Measurements from ENCODE around the gene CUL3. TPM values are rescaled to one million over a fixed set of nuclear protein-coding genes. Genes with fewer than 3 reads are reported as not detected.
A peak's percentile ranks its signal among the peaks of the same experiment; 100 is the strongest.
"Not testable (repeated sequence)": the region's sequence is repeated elsewhere in the genome, so short reads cannot be mapped to it uniquely, and the experiment has no call there.

CUL3 gene
- 96.7 TPM for polyA plus RNA-seq (2013, experiment 1 of 2)
- 112 TPM for polyA plus RNA-seq (2013, experiment 2 of 2)

DNA sequence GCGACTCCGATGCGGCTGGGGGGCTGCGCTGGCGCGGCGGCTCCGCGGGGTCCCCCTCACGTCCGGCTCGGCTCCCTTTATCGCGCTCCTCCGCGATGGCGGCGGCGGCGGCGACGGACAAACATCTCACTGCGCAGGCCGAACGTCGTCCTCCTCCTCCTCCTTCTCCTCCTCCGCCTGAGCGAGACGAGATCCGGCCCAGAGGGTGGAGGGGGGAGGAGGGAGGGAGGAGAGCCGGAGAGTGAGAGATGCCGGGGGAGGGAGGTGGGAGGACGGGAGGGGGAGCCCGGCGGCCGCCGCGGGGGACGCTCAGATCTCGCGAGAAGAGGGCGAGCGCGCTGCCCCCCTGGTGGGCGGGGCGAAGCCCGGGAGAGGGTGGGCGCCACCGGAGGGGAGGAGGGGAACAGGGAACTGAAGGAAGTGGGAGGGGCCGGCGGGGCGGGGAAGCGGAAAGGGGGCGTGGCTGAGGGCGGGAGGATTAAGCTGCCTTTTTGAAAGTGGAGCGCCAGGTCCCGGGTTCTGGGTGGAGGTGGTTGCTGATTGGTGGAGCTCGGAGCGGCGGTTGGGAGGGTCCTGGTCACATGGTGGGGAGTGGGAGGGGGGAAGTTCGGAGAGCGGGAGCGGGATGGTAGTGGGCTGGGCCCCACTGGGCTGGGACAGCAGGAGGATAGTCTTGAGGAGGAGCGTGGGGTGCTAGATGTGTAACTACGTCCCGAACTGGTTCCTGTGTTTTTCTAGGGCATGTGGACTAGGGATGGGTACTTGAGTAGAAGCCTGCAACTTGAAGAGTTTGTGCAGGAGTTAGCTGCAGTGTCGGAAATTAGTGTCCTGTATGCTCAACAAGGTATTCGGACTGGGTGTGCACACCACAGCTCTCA is at the start of gene CUL3:
TSS of gene CUL3 (minus strand) at position 153 of the 878 bp plus-strand sequence. CDS start 354 bp downstream, outside the sequence.
- H3K4me1 ChIP-seq (ENCODE audit: control insufficient read depth, insufficient read depth, low read length, poor library complexity, severe bottlenecking) = peaks cover 5% of the 10 kb centered on the region
- H3K4me3 ChIP-seq (ENCODE audit: extremely low read depth, insufficient read depth, low read length, poor library complexity, severe bottlenecking) = peak within 1 kb of the TSS; percentile 94
- 1% methylated on average over 25 to 50 of the region's 68 CpGs for WGBS, 2 experiments (ENCODE audit: insufficient coverage in 2 of 2)
- H3K9me3 ChIP-seq (ENCODE audit: control insufficient read depth, low read length) = no peaks in the 10 kb centered on the region
- H3K36me3 ChIP-seq (ENCODE audit: control insufficient read depth, insufficient read depth, low read length) = peaks cover 22% of the 10 kb centered on the region
- H3K27ac ChIP-seq (ENCODE audit: low read depth, low read length, severe bottlenecking) = peak within 1 kb of the TSS; percentile 88

DNA sequence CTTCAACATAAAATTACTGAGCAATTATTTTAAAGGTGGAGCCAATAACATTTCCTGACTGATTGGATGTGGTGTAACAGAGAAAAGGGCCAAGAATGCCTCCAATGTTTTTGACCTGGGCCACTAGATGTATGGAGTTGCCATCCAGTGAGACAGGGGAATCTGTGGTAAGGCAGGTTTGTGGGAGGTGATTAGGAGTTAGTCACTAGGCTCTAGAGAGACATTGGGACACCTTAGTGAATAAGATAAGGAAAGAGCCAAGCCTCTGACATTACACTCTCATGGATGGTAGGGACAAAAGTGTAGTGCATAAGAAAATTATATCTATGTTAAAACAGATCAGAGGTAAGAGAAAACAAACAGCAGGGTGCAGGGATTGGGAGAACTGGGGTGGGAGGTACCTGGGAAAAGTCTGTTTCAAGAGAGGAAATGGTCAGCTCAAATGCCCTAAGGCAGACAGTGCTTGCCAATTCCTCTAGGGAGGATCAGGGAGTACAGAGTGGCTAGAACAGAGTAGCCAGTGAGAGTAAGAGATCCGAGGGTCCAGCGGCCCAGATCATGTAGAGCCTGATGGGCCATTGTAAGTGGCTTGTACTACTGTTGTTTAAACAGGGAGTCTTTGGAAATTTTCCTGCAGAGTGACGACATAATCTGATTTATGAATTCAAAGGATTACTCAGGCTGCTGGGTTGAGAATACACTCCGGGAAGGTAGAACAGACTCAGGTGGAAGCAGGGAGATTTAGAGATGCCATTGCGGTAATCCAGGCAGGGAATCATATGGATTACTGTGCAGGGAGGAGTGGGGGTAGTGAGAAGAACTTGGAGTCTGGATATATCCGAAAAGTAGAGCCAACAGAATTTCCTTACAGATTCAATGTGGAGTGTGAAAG is 45.7 kb upstream of the CUL3 start:
- Histone ChIP-seq H3K4me3 (ENCODE audit: extremely low read depth, insufficient read depth, low read length, poor library complexity, severe bottlenecking) (no peak overlapping the region), H3K9me3 (ENCODE audit: control insufficient read depth, low read length) (no peaks in the 10 kb centered on the region), H3K27ac (ENCODE audit: low read depth, low read length, severe bottlenecking) (no peak overlapping the region), H3K36me3 (ENCODE audit: control insufficient read depth, insufficient read depth, low read length) (no peaks in the 10 kb centered on the region), H3K4me1 (ENCODE audit: control insufficient read depth, insufficient read depth, low read length, poor library complexity, severe bottlenecking) (no peaks in the 10 kb centered on the region)
- WGBS, 2 experiments (ENCODE audit: insufficient coverage in 2 of 2) = 89 to 93% methylated on average over 6 of the region's 6 CpGs

GRCh38 chr2:224628416-224628815 is 43.3 kb upstream of the CUL3 start:
- 100% methylated on average over 2 to 3 of the region's 3 CpGs for WGBS, 2 experiments (ENCODE audit: insufficient coverage in 2 of 2)
- Histone ChIP-seq H3K36me3 (ENCODE audit: control insufficient read depth, insufficient read depth, low read length) (no peaks in the 10 kb centered on the region), H3K4me3 (ENCODE audit: extremely low read depth, insufficient read depth, low read length, poor library complexity, severe bottlenecking) (no peak overlapping the region), H3K4me1 (ENCODE audit: control insufficient read depth, insufficient read depth, low read length, poor library complexity, severe bottlenecking) (no peaks in the 10 kb centered on the region), H3K9me3 (ENCODE audit: control insufficient read depth, low read length) (no peaks in the 10 kb centered on the region), H3K27ac (ENCODE audit: low read depth, low read length, severe bottlenecking) (no peak overlapping the region)

GRCh38 chr2:224626735-224627134 is 41.6 kb upstream of the CUL3 start:
- WGBS, 2 experiments (ENCODE audit: insufficient coverage in 2 of 2) = no CpG with 5 or more reads among the region's 4 CpGs
- H3K4me1 ChIP-seq (ENCODE audit: control insufficient read depth, insufficient read depth, low read length, poor library complexity, severe bottlenecking) = no peaks in the 10 kb centered on the region
- H3K36me3 ChIP-seq (ENCODE audit: control insufficient read depth, insufficient read depth, low read length) = no peaks in the 10 kb centered on the region
- H3K27ac ChIP-seq (ENCODE audit: low read depth, low read length, severe bottlenecking) = no peak overlapping the region
- no peaks in the 10 kb centered on the region for H3K9me3 ChIP-seq (ENCODE audit: control insufficient read depth, low read length)
- no peak overlapping the region for H3K4me3 ChIP-seq (ENCODE audit: extremely low read depth, insufficient read depth, low read length, poor library complexity, severe bottlenecking)

GRCh38 chr2:224613543-224614286 is 28.6 kb upstream of the CUL3 start:
- Histone ChIP-seq H3K4me3 (ENCODE audit: extremely low read depth, insufficient read depth, low read length, poor library complexity, severe bottlenecking) (no peak overlapping the region), H3K27ac (ENCODE audit: low read depth, low read length, severe bottlenecking) (no peak overlapping the region), H3K36me3 (ENCODE audit: control insufficient read depth, insufficient read depth, low read length) (no peaks in the 10 kb centered on the region), H3K9me3 (ENCODE audit: control insufficient read depth, low read length) (no peaks in the 10 kb centered on the region), H3K4me1 (ENCODE audit: control insufficient read depth, insufficient read depth, low read length, poor library complexity, severe bottlenecking) (no peaks in the 10 kb centered on the region)
- WGBS, 2 experiments (ENCODE audit: insufficient coverage in 2 of 2) = 83 to 94% methylated on average over 3 to 4 of the region's 4 CpGs

DNA sequence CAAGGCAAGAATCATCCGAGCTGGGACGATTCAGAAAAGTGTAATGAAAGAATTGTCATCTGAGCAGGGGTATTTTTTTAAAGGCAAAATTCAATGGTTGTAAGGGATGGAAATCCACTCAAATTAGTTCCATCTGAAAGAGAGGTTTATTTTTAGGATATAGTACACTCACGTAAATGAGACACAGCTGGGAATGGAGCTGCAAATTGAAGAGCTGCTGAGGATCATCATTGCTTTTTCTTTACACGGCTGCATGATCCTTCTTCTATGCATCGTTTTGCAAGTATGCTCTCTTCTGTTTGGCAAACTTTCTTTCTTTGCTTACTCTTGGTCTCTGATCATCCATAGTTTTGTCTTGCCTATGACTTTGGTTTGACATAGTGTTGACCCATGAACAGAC is 27.4 kb upstream of the CUL3 start:
- Histone ChIP-seq H3K36me3 (ENCODE audit: control insufficient read depth, insufficient read depth, low read length) (no peaks in the 10 kb centered on the region), H3K27ac (ENCODE audit: low read depth, low read length, severe bottlenecking) (no peak overlapping the region), H3K9me3 (ENCODE audit: control insufficient read depth, low read length) (no peaks in the 10 kb centered on the region), H3K4me3 (ENCODE audit: extremely low read depth, insufficient read depth, low read length, poor library complexity, severe bottlenecking) (no peak overlapping the region), H3K4me1 (ENCODE audit: control insufficient read depth, insufficient read depth, low read length, poor library complexity, severe bottlenecking) (no peaks in the 10 kb centered on the region)
- WGBS, 2 experiments (ENCODE audit: insufficient coverage in 2 of 2) = 88 to 94% methylated on average over 5 of the region's 5 CpGs

DNA sequence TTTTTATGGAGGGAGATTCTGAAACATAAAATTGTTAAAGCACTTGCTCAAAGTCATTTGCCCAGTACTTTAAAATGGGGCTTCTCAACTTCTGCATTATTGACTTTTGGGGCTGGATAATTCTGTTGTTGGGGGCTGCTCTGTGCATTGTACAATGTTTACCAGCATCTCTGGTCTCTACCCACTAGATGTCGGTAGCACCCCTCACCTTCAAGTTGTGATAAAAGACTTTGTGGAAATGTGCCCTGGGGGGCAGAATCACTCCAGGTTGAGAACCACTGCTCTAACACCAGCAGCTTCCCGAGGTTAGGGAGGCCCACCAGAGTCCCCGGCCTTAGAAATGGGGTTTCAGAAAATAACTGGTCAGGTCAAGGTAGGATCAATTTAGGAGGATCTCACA is 26.8 kb upstream of the CUL3 start:
- Histone ChIP-seq H3K36me3 (ENCODE audit: control insufficient read depth, insufficient read depth, low read length) (no peaks in the 10 kb centered on the region), H3K27ac (ENCODE audit: low read depth, low read length, severe bottlenecking) (no peak overlapping the region), H3K4me3 (ENCODE audit: extremely low read depth, insufficient read depth, low read length, poor library complexity, severe bottlenecking) (no peak overlapping the region), H3K9me3 (ENCODE audit: control insufficient read depth, low read length) (no peaks in the 10 kb centered on the region), H3K4me1 (ENCODE audit: control insufficient read depth, insufficient read depth, low read length, poor library complexity, severe bottlenecking) (no peaks in the 10 kb centered on the region)
- 83% methylated on average over 2 of the region's 3 CpGs; no CpG with 5 or more reads in 1 of the 2 experiments for WGBS, 2 experiments (ENCODE audit: insufficient coverage in 2 of 2)

- no peaks in the 10 kb centered on the region for H3K4me1 ChIP-seq (ENCODE audit: control insufficient read depth, insufficient read depth, low read length, poor library complexity, severe bottlenecking)
- no peaks in the 10 kb centered on the region for H3K9me3 ChIP-seq (ENCODE audit: control insufficient read depth, low read length)
- no peak overlapping the region for H3K4me3 ChIP-seq (ENCODE audit: extremely low read depth, insufficient read depth, low read length, poor library complexity, severe bottlenecking)
- WGBS, 2 experiments (ENCODE audit: insufficient coverage in 2 of 2) = 85 to 88% methylated on average over 1 to 2 of the region's 3 CpGs
- no peaks in the 10 kb centered on the region for H3K36me3 ChIP-seq (ENCODE audit: control insufficient read depth, insufficient read depth, low read length)
- no peak overlapping the region for H3K27ac ChIP-seq (ENCODE audit: low read depth, low read length, severe bottlenecking)
Observed at GRCh38 chr2:224608104-224608503, 22.9 kb upstream of the CUL3 start.

DNA sequence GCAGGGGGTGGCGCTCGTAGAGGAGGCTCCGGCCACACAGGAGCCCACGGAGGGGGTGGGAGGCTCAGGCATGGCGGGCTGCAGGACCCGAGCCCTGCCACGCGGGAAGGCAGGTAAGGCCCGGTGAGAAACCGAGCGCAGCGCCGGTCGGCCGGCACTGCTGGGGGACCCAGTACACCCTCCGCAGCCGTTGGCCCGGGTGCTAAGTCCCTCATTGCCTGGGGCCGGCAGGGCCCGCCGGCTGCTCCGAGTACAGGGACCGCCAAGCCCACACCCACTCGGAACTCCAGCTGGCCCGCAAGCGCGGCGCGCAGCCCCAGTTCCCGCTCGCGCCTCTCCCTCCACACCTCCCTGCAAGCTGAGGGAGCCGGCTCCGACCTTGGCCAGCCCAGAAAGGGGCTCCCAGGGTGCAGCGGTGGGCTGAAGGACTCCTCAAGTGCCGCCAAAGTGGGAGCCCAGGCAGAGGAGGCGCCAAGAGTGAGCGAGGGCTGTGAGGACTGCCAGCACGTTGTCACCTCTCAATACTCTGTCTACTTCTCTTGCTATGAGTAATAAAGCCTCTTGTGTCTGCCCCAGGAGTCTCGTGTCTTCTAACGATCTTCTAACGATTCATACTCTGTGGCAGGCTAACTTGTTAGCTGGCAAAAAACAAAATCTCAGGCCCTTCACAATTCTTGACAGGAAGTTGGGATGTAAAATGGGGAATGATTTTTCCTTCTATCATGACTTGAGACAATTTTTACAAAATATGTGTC is 18.8 kb upstream of the CUL3 start:
- H3K27ac ChIP-seq (ENCODE audit: low read depth, low read length, severe bottlenecking); H3K9me3 ChIP-seq (ENCODE audit: control insufficient read depth, low read length); H3K36me3 ChIP-seq (ENCODE audit: control insufficient read depth, insufficient read depth, low read length); H3K4me3 ChIP-seq (ENCODE audit: extremely low read depth, insufficient read depth, low read length, poor library complexity, severe bottlenecking); H3K4me1 ChIP-seq (ENCODE audit: control insufficient read depth, insufficient read depth, low read length, poor library complexity, severe bottlenecking): not testable (repeated sequence)
- WGBS, 2 experiments (ENCODE audit: insufficient coverage in 2 of 2) = 97 to 98% methylated on average over 26 to 33 of the region's 42 CpGs
